NCI-H460 (cell line): Measurements from ENCODE around the gene RAD54L. TPM values are rescaled to one million over a fixed set of nuclear protein-coding genes. Genes with fewer than 3 reads are reported as not detected.
"Not testable (repeated sequence)": the region's sequence is repeated elsewhere in the genome, so short reads cannot be mapped to it uniquely, and the experiment has no call there.

ENCODE experiments used
- DNase-seq: peaks from one replicate; pipeline ENCODE4 v3.0.0-alpha.2; 2016; ENCODE audit warnings: low read depth; ENCODE audit errors: extremely low read depth
- total RNA-seq: library from RNA; depleted of rRNA; stranded (reverse); fragments of >200 nt; shearing (Covaris generic); gene quantifications from 2 replicates; pipeline ENCODE4 v1.2.3, GENCODE V29; 2014; rRNA removed

Gene RAD54L
- total RNA-seq, 1 experiment from 2014 or later, result 5.3 TPM

DNA sequence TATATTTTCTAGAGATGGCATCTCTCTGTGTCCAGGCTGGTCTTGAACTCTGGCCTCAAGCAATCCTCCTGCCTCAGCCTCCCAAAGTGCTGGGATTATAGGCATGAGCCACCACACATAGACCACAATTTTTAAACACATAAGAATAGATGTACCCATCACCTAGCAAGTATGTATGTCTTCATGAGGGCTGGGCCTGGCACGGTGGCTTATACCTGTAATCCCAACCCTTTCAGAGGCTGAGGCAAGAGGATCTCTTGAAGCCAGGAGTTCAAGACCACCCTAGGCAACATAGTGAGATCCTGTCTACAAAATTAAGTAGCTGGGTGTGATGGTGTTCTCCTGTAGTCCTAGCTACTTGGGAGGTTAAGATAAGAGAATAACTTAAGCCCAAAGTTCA is 69.8 kb downstream of the RAD54L start:
- no peak for DNase-seq

DNA sequence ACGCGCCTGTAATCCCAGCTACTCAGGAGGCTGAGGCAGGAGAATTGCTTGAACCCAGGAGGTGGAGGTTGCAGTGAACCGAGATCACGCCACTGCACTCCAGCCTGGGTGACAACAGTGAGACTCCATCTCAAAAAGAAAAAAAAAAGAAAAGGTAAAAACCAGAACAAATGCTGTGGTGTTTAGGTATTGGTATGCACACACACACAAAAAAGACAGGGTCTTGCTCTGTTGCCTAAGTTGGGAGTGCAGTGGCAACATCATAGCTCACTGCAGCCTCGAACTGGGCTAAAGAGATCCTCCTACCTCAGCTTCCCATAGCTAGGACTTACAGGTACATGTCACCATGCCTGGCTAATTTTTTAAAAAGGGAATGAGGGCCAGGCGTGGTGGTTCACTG is 71.7 kb downstream of the RAD54L start:
- not testable (repeated sequence) for DNase-seq

DNA sequence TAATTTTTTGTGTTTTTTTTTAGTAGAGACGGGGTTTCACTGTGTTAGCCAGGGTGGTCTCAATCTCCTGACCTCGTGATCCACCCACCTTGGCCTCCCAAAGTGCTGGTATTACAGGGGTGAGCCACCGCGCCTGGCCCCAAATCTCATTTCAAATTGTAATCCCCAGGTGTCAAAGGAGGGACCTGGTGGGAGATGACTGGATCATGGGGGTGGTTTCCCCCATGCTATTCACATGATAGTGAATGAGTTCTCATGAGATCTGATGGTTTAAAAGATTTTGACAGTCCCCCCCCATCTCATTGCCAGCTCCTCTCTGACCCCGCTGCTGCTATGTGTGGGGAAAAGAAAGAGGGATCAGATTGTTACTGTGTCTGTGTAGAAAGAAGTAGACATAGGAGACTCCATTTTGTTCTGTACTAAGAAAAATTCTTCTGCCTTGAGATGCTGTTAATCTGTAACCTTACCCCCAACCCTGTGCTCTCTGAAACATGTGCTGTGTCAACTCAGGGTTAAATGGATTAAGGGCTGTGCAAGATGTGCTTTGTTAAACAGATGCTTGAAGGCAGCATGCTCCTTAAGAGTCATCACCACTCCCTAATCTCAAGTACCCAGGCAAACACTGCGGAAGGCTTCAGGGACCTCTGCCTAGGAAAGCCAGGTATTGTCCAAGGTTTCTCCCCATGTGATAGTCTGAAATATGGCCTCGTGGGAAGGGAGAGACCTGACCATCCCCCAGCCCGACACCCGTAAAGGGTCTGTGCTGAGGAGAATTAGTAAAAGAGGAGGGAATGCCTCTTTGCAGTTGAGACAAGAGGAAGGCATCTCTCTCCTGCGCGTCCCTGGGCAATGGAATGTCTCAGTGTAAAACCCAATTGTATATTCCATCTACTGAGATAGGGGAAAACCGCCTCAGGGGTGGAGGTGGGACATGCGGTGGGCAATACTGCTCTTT is 72.7 kb downstream of the RAD54L start:
- not testable (repeated sequence) for DNase-seq

DNA sequence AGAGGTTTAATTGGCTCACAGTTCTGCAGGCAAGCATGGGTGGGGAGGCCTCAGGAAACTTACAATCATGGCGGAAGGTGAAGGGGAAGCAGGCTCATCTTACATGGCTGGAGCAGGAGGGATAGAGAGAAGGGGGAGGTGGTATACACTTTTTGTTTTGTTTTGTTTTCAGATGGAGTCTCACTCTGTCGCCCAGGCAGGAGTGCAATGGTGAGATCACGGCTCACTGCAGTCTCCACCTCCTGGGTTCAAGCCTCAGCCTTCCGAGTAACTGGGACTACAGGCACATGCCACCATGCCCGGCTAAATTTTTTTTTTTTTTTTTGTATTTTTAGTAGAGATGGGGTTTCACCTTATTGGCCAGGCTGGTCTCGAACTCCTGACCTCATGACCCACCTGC is 74.6 kb downstream of the RAD54L start:
- not testable (repeated sequence) for DNase-seq

DNA sequence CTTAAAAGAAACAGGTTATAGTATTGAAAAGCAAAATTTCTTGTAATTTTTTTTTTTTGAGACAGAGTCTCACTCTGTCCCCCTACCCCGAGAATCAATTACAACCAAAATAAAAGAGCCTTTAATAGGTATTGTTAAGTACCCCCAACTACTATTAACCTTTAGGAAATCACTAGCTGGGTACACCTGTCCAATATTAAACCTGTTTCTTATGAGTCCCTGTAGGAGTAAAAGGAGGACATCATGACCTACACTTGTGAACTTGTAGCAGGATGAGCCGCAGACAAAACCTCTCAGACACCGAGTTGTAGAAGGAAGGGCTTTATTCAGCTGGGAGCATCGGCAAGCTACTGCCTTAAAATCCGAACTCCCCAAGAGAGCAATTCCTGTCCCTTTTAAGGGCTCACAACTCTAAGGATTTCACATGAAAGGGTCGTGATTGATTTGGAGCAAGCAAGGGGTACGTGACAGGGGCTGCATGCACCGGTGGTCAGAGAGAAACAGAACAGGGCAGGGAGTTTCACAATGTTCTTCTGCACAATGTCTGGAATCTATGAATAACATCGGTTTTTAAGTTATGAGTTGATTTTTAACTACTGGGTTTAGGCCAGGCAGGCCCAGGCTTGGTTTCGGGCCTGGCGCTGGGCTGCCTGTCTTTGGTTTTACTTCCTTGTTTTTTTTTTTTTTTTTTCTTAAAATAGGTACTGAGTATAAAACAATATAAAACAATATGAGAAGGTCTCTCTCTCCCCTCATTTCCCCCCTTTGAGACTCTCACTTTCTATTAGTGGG is 77.9 kb downstream of the RAD54L start:
- DNase-seq, result not testable (repeated sequence)

Other genes starting within 250 kb of the RAD54L start
- 1.8 and 2.9 TPM in 2 replicates for gene PIK3R3, start 115.1 kb upstream of the RAD54L start, total RNA-seq
- gene TSPAN1, start 72.7 kb upstream of the RAD54L start, total RNA-seq, result 0.07 and 1.0 TPM in 2 replicates
- not detected in 2 replicates for gene P3R3URF, start 71.3 kb upstream of the RAD54L start, total RNA-seq
- 43.7 and 47.5 TPM in 2 replicates for gene POMGNT1, start 49.3 kb upstream of the RAD54L start, total RNA-seq
- gene LURAP1, start 44.4 kb upstream of the RAD54L start, total RNA-seq, result not detected in 2 replicates
- gene LRRC41, start 55.9 kb downstream of the RAD54L start, total RNA-seq, result 46.7 and 50.4 TPM in 2 replicates
- 655 and 672 TPM in 2 replicates for gene UQCRH, start 55.9 kb downstream of the RAD54L start, total RNA-seq
- 24.7 and 25.8 TPM in 2 replicates for gene NSUN4, start 93.0 kb downstream of the RAD54L start, total RNA-seq
- gene FAAH, start 146.6 kb downstream of the RAD54L start, total RNA-seq, result 0.17 and 0.54 TPM in 2 replicates
- 0.09 TPM in 1 of 2 replicates, not detected in the other for gene DMBX1, start 242.1 kb downstream of the RAD54L start, total RNA-seq